Chondrocyte (in vitro differentiated cells): ENCODE results near the gene NUBPL. TPM values are rescaled to one million over a fixed set of nuclear protein-coding genes. Genes with fewer than 3 reads are reported as not detected.

Experiments
- DNase-seq: peaks from one replicate; pipeline ENCODE4 v3.0.0; 2021; ENCODE audit warnings: mixed read lengths, low spot score
- H3K27ac Mint-ChIP-seq: one replicate; pipeline ENCODE4 v1.8.0; 2021; ENCODE audit warnings: mild to moderate bottlenecking, moderate library complexity, mixed read lengths; ENCODE audit not compliant: unreplicated experiment
- H3K27me3 Mint-ChIP-seq: 2 replicates; pipeline ENCODE4 v1.8.0; 2021; ENCODE audit warnings: low read depth, mixed read lengths
- H3K36me3 Mint-ChIP-seq: 2 replicates; pipeline ENCODE4 v1.8.0; 2021; ENCODE audit warnings: low read depth, mixed read lengths
- H3K4me1 Mint-ChIP-seq: 2 replicates; pipeline ENCODE4 v1.8.0; 2021; ENCODE audit warnings: low read depth, mild to moderate bottlenecking, mixed read lengths
- H3K4me3 Mint-ChIP-seq: one replicate; pipeline ENCODE4 v1.8.0; 2021; ENCODE audit warnings: mild to moderate bottlenecking, moderate library complexity, mixed read lengths; ENCODE audit not compliant: unreplicated experiment
- H3K9me3 Mint-ChIP-seq: 2 replicates; pipeline ENCODE4 v1.8.0; 2021; ENCODE audit warnings: low read depth, mixed read lengths
- CTCF ChIP-seq: fragments of 200-600 bp; sonication (generic); IDR thresholded peaks from 2 replicates; pipeline ENCODE4 v1.5.0; 2021; ENCODE audit warnings: antibody characterized with exemption, mild to moderate bottlenecking, moderate library complexity
- total RNA-seq: library from RNA; stranded (reverse); gene quantifications from 3 replicates; pipeline ENCODE4 v1.2.1, GENCODE V29; 2021

NUBPL gene
- total RNA-seq, 1 donor from 2014 or later, result 9.8 TPM

DNA sequence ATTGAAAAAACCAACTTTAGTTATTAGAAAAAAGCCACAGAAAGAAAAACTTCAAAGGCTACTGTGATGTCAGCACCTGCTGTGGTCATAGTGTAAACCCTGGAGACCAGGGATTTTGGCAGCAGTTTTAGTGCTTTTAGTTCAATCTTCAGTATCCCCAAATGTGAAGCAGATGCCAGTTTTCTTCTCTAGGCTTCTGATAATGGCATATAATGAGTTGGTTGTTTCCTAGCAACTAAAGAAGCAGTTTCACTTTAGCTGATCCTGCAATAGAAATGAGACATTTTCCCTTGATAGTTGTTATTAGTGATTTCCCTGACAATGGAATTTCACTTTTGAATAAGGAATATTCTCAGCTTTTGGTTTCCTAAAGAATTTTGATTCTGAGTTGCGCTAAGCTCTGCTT lies 131.2 kb downstream of the NUBPL start:
- no peaks in the 10 kb centered on the region for H3K27me3 Mint-ChIP-seq
- no peaks in the 10 kb centered on the region for H3K36me3 Mint-ChIP-seq
- peaks cover 2% of the 10 kb centered on the region for H3K4me1 Mint-ChIP-seq
- no peak for TF ChIP-seq CTCF
- H3K4me3 Mint-ChIP-seq, result no peak overlapping the region
- no peak for DNase-seq
- H3K9me3 Mint-ChIP-seq, result no peaks in the 10 kb centered on the region
- H3K27ac Mint-ChIP-seq, result no peak overlapping the region

GRCh38 chr14:31696378-31696777 lies 135.2 kb downstream of the NUBPL start:
- Mint-ChIP-seq H3K27me3 (no peaks in the 10 kb centered on the region), H3K9me3 (no peaks in the 10 kb centered on the region), H3K36me3 (no peaks in the 10 kb centered on the region), H3K27ac (no peak overlapping the region), H3K4me3 (no peak overlapping the region), H3K4me1 (peaks cover 2% of the 10 kb centered on the region)
- TF ChIP-seq CTCF, result no peak
- no peak for DNase-seq

DNA sequence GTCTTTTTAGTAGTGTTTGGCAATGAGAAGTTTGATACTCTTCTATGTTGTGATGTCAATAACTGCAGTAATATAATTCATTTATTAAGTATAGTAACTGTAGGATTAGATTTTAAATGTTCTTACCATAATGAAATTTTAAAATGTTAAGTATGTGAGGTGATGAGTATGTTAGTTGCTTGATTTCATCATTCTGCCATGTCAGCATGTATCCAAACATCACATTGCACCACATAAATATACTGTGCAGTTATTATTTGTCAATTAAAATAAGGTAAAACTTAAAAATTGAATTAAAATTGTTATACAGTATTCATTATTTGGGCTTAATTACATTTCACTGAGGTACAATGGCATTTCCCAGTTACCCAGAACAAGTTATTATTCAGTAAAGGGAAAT lies 138.6 kb downstream of the NUBPL start:
- no peak for DNase-seq
- H3K36me3 Mint-ChIP-seq, result peaks cover under 1% of the 10 kb centered on the region
- TF ChIP-seq CTCF, result no peak
- no peaks in the 10 kb centered on the region for H3K27me3 Mint-ChIP-seq
- H3K4me3 Mint-ChIP-seq, result no peak overlapping the region
- no peaks in the 10 kb centered on the region for H3K4me1 Mint-ChIP-seq
- H3K9me3 Mint-ChIP-seq, result peaks cover 5% of the 10 kb centered on the region
- H3K27ac Mint-ChIP-seq, result no peak overlapping the region

GRCh38 chr14:31700282-31701074 lies 139.3 kb downstream of the NUBPL start:
- no peak overlapping the region for H3K4me3 Mint-ChIP-seq
- no peak overlapping the region for H3K27ac Mint-ChIP-seq
- H3K36me3 Mint-ChIP-seq, result peaks cover 3% of the 10 kb centered on the region
- H3K9me3 Mint-ChIP-seq, result peaks cover 5% of the 10 kb centered on the region
- no peak for DNase-seq
- no peak for TF ChIP-seq CTCF
- H3K4me1 Mint-ChIP-seq, result no peaks in the 10 kb centered on the region
- no peaks in the 10 kb centered on the region for H3K27me3 Mint-ChIP-seq

- no peak for DNase-seq
- no peak for TF ChIP-seq CTCF
- Mint-ChIP-seq H3K27ac (no peak overlapping the region), H3K4me1 (no peaks in the 10 kb centered on the region), H3K36me3 (peaks cover 5% of the 10 kb centered on the region), H3K9me3 (peaks cover 5% of the 10 kb centered on the region), H3K27me3 (no peaks in the 10 kb centered on the region), H3K4me3 (no peak overlapping the region)
Measured at GRCh38 chr14:31702130-31702529, 140.9 kb downstream of the NUBPL start.
